GM12891 (cell line): Measurements from ENCODE around the gene PSMA3.

ENCODE experiments used
- PAX5 ChIP-seq: IDR thresholded peaks from 2 replicates; pipeline ENCODE4 v1.6.1; 2011; ENCODE audit warnings: low read length, moderate library complexity, mild to moderate bottlenecking; ENCODE audit not compliant: insufficient read depth, severe bottlenecking
- POLR2A ChIP-seq: IDR thresholded peaks from 2 replicates; pipeline ENCODE4 v1.6.1; 2011; ENCODE audit warnings: low read depth, low read length, control low read depth
- POLR2AphosphoS5 ChIP-seq: IDR thresholded peaks from 2 replicates; pipeline ENCODE4 v1.6.1; 2011; ENCODE audit warnings: low read depth, low read length, control low read depth
- POU2F2 ChIP-seq: IDR thresholded peaks from 2 replicates; pipeline ENCODE4 v1.6.1; 2011; ENCODE audit warnings: low read depth, mild to moderate bottlenecking, control low read depth, low read length, moderate library complexity
- SPI1 ChIP-seq: IDR thresholded peaks from 2 replicates; pipeline ENCODE4 v1.6.1; 2011; ENCODE audit warnings: low read depth, low read length, control low read depth
- TAF1 ChIP-seq: IDR thresholded peaks from 2 replicates; pipeline ENCODE4 v1.6.1; 2011; ENCODE audit warnings: low read depth, low read length, control low read depth

DNA sequence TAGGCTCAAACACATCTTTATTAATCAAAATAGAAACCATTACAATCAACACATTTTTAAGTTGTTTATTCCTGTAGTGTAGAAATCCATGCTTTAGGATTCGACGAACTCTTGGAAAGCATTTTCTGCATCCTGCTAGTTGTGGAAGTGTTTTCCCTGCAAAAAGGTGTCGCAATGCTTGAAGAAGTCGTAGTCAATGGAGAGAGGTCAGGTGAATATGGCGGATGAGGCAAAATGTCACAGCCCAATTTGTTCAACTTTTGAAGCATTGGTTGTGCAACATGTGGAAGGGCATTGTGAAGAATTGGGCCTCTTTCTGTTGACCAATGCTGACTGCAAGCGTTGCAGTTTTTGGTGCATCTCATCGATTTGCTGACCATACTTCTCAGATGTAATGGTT lies 49.6 kb downstream of the PSMA3 start:
- no peak for TF ChIP-seq TAF1
- no peak for TF ChIP-seq POLR2A
- TF ChIP-seq POLR2AphosphoS5, result 0 out of 2 replicates have a peak, but pooled peaks have one; percentile 11
- TF ChIP-seq POU2F2, result no peak
- TF ChIP-seq SPI1, result no peak
- TF ChIP-seq PAX5, result no peak
